SU-DHL-6 (cell line): ENCODE measurements around the gene VASP.

Experiments
- CTCF ChIP-seq: fragments of 200-600 bp; sonication (generic); IDR thresholded peaks from one replicate; pipeline ENCODE4 v1.5.1; 2017; ENCODE audit warnings: antibody characterized with exemption, mild to moderate bottlenecking, low read length, moderate library complexity; ENCODE audit not compliant: insufficient read depth, poor library complexity, severe bottlenecking
- EZH2phosphoT487 ChIP-seq: fragments of 200-600 bp; sonication (generic), shearing (Covaris generic); conservative IDR thresholded peaks from 2 replicates; pipeline ENCODE4 v1.6.1; 2018; ENCODE audit warnings: mild to moderate bottlenecking, antibody characterized with exemption, low read length, moderate library complexity, mixed read lengths

- TF ChIP-seq CTCF (no peak), EZH2phosphoT487 (no peak)
These were observed 6.2 kb upstream of the VASP start for GRCh38 chr19:45500918-45501729.
